ENCODE measurements around the gene ZFP36L1.

DNA sequence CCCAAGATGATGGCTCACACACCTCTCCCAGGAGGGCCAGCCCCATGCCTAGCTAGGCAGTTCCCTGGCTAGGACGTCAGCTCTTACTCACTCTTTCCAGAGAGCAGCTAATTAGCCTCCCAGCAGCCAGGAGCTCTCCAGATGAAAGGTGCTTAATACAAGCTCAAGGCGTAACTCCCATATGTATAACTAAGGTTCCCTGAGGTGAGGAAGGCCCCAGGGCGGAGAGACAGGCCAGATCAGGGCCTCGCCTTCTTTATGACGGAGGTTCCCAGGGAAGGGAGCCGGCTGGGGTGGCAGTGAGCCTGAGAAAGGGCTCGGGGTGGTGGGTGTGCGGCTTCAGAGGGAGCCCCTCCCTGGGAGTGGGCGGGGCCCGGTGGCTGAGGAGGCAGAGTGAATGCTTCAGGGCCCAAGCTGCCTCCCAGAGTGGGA, 26.4 kb upstream of the ZFP36L1 start:
- TF ChIP-seq POLR2A (IDR thresholded peaks at IDR 0.05; ENCODE audit: low read depth, low read length) (no peak), MXI1 (IDR thresholded peaks at IDR 0.05; ENCODE audit: low read depth, low read length) (no peak), CBFB (IDR thresholded peaks at IDR 0.05; ENCODE audit: low read depth) (no peak), EGR1 (IDR thresholded peaks at IDR 0.05; ENCODE audit: borderline replicate concordance in 1 of 2, low read depth in 2 of 2, low read length in 2 of 2) (no peak), POLR2AphosphoS5 (IDR thresholded peaks at IDR 0.05; ENCODE audit: low read length) (no peak), ZNF274 (IDR thresholded peaks at IDR 0.05; ENCODE audit: insufficient read depth, insufficient read length) (no peak), EED (IDR thresholded peaks at IDR 0.05; ENCODE audit: low read depth) (no peak), RFX5 (IDR thresholded peaks at IDR 0.05; ENCODE audit: low read depth, low read length) (no peak), SPI1 (IDR thresholded peaks at IDR 0.05; ENCODE audit: borderline replicate concordance, insufficient read depth, low read depth, low read length) (no peak), SMC3 (IDR thresholded peaks at IDR 0.05; ENCODE audit: borderline replicate concordance, low read length) (no peak)
- TF ChIP-seq, protein P1, sequence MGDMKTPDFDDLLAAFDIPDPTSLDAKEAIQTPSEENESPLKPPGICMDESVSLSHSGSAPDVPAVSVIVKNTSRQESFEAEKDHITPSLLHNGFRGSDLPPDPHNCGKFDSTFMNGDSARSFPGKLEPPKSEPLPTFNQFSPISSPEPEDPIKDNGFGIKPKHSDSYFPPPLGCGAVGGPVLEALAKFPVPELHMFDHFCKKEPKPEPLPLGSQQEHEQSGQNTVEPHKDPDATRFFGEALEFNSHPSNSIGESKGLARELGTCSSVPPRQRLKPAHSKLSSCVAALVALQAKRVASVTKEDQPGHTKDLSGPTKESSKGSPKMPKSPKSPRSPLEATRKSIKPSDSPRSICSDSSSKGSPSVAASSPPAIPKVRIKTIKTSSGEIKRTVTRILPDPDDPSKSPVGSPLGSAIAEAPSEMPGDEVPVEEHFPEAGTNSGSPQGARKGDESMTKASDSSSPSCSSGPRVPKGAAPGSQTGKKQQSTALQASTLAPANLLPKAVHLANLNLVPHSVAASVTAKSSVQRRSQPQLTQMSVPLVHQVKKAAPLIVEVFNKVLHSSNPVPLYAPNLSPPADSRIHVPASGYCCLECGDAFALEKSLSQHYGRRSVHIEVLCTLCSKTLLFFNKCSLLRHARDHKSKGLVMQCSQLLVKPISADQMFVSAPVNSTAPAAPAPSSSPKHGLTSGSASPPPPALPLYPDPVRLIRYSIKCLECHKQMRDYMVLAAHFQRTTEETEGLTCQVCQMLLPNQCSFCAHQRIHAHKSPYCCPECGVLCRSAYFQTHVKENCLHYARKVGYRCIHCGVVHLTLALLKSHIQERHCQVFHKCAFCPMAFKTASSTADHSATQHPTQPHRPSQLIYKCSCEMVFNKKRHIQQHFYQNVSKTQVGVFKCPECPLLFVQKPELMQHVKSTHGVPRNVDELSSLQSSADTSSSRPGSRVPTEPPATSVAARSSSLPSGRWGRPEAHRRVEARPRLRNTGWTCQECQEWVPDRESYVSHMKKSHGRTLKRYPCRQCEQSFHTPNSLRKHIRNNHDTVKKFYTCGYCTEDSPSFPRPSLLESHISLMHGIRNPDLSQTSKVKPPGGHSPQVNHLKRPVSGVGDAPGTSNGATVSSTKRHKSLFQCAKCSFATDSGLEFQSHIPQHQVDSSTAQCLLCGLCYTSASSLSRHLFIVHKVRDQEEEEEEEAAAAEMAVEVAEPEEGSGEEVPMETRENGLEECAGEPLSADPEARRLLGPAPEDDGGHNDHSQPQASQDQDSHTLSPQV (IDR thresholded peaks at IDR 0.05): no peak
- TF ChIP-seq, protein P2, sequence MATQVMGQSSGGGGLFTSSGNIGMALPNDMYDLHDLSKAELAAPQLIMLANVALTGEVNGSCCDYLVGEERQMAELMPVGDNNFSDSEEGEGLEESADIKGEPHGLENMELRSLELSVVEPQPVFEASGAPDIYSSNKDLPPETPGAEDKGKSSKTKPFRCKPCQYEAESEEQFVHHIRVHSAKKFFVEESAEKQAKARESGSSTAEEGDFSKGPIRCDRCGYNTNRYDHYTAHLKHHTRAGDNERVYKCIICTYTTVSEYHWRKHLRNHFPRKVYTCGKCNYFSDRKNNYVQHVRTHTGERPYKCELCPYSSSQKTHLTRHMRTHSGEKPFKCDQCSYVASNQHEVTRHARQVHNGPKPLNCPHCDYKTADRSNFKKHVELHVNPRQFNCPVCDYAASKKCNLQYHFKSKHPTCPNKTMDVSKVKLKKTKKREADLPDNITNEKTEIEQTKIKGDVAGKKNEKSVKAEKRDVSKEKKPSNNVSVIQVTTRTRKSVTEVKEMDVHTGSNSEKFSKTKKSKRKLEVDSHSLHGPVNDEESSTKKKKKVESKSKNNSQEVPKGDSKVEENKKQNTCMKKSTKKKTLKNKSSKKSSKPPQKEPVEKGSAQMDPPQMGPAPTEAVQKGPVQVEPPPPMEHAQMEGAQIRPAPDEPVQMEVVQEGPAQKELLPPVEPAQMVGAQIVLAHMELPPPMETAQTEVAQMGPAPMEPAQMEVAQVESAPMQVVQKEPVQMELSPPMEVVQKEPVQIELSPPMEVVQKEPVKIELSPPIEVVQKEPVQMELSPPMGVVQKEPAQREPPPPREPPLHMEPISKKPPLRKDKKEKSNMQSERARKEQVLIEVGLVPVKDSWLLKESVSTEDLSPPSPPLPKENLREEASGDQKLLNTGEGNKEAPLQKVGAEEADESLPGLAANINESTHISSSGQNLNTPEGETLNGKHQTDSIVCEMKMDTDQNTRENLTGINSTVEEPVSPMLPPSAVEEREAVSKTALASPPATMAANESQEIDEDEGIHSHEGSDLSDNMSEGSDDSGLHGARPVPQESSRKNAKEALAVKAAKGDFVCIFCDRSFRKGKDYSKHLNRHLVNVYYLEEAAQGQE (IDR thresholded peaks at IDR 0.05; ENCODE audit: low read depth, low read length): no peak
- TF ChIP-seq, protein P3, sequence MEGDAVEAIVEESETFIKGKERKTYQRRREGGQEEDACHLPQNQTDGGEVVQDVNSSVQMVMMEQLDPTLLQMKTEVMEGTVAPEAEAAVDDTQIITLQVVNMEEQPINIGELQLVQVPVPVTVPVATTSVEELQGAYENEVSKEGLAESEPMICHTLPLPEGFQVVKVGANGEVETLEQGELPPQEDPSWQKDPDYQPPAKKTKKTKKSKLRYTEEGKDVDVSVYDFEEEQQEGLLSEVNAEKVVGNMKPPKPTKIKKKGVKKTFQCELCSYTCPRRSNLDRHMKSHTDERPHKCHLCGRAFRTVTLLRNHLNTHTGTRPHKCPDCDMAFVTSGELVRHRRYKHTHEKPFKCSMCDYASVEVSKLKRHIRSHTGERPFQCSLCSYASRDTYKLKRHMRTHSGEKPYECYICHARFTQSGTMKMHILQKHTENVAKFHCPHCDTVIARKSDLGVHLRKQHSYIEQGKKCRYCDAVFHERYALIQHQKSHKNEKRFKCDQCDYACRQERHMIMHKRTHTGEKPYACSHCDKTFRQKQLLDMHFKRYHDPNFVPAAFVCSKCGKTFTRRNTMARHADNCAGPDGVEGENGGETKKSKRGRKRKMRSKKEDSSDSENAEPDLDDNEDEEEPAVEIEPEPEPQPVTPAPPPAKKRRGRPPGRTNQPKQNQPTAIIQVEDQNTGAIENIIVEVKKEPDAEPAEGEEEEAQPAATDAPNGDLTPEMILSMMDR (IDR thresholded peaks at IDR 0.05 in 2 of 3, conservative IDR thresholded peaks at IDR 0.05 in 1 of 3; ENCODE audit: control insufficient read depth in 2 of 3, extremely low read depth in 1 of 3, insufficient read depth in 1 of 3, low read depth in 3 of 3, low read length in 3 of 3): no peak

Data from GM12878 (cell line).